ENCODE data around the gene INTS7.

INTS7 gene

GRCh38 chr1:211894312-211894711 lies 141.0 kb downstream of the INTS7 start:
- no peak for TF ChIP-seq EGR1 (IDR thresholded peaks at IDR 0.05)
- no peak for TF ChIP-seq NFIC (IDR thresholded peaks at IDR 0.05)
- TF ChIP-seq TAF1 (IDR thresholded peaks at IDR 0.05; ENCODE audit: low read depth) = no peak
- no peak for TF ChIP-seq TCF12 (IDR thresholded peaks at IDR 0.05; ENCODE audit: low read depth)
- TF ChIP-seq ZBTB7A (IDR thresholded peaks at IDR 0.05; ENCODE audit: low read depth) = no peak
- TF ChIP-seq CEBPB (IDR thresholded peaks at IDR 0.05) = no peak
- TF ChIP-seq RAD21 (IDR thresholded peaks at IDR 0.05; ENCODE audit: low read depth) = no peak
- no peak for TF ChIP-seq CREB1 (IDR thresholded peaks at IDR 0.05; ENCODE audit: low read depth)
- no peak for TF ChIP-seq USF1 (IDR thresholded peaks at IDR 0.05)
- no peak for TF ChIP-seq TEAD4 (IDR thresholded peaks at IDR 0.05)
- TF ChIP-seq EP300 (IDR thresholded peaks at IDR 0.05; ENCODE audit: borderline replicate concordance) = no peak
- TF ChIP-seq REST (IDR thresholded peaks at IDR 0.05; ENCODE audit: low read depth) = no peak
- no peak for TF ChIP-seq YY1 (IDR thresholded peaks at IDR 0.05; ENCODE audit: low read depth)
- TF ChIP-seq MAX (IDR thresholded peaks at IDR 0.05) = no peak
- TF ChIP-seq FOXM1 (IDR thresholded peaks at IDR 0.05; ENCODE audit: borderline replicate concordance, low read depth) = no peak

GRCh38 chr1:211893260-211893659 lies 142.1 kb downstream of the INTS7 start:
- TF ChIP-seq RAD21 (IDR thresholded peaks at IDR 0.05; ENCODE audit: low read depth) (no peak), ZBTB7A (IDR thresholded peaks at IDR 0.05; ENCODE audit: low read depth) (no peak), TEAD4 (IDR thresholded peaks at IDR 0.05) (no peak), YY1 (IDR thresholded peaks at IDR 0.05; ENCODE audit: low read depth) (no peak), FOXM1 (IDR thresholded peaks at IDR 0.05; ENCODE audit: borderline replicate concordance, low read depth) (no peak), REST (IDR thresholded peaks at IDR 0.05; ENCODE audit: low read depth) (no peak), TAF1 (IDR thresholded peaks at IDR 0.05; ENCODE audit: low read depth) (no peak), EGR1 (IDR thresholded peaks at IDR 0.05) (no peak), MAX (IDR thresholded peaks at IDR 0.05) (no peak), USF1 (IDR thresholded peaks at IDR 0.05) (no peak), CEBPB (IDR thresholded peaks at IDR 0.05) (no peak), CREB1 (IDR thresholded peaks at IDR 0.05; ENCODE audit: low read depth) (no peak), NFIC (IDR thresholded peaks at IDR 0.05) (no peak), EP300 (IDR thresholded peaks at IDR 0.05; ENCODE audit: borderline replicate concordance) (no peak), TCF12 (IDR thresholded peaks at IDR 0.05; ENCODE audit: low read depth) (no peak)

- TF ChIP-seq EGR1 (IDR thresholded peaks at IDR 0.05) (no peak), CREB1 (IDR thresholded peaks at IDR 0.05; ENCODE audit: low read depth) (no peak), TAF1 (IDR thresholded peaks at IDR 0.05; ENCODE audit: low read depth) (no peak), USF1 (IDR thresholded peaks at IDR 0.05) (no peak), REST (IDR thresholded peaks at IDR 0.05; ENCODE audit: low read depth) (no peak), ZBTB7A (IDR thresholded peaks at IDR 0.05; ENCODE audit: low read depth) (no peak), MAX (IDR thresholded peaks at IDR 0.05) (no peak), TCF12 (IDR thresholded peaks at IDR 0.05; ENCODE audit: low read depth) (no peak), EP300 (IDR thresholded peaks at IDR 0.05; ENCODE audit: borderline replicate concordance) (no peak), RAD21 (IDR thresholded peaks at IDR 0.05; ENCODE audit: low read depth) (no peak), CEBPB (IDR thresholded peaks at IDR 0.05) (no peak), TEAD4 (IDR thresholded peaks at IDR 0.05) (no peak), NFIC (IDR thresholded peaks at IDR 0.05) (no peak), YY1 (IDR thresholded peaks at IDR 0.05; ENCODE audit: low read depth) (no peak), FOXM1 (IDR thresholded peaks at IDR 0.05; ENCODE audit: borderline replicate concordance, low read depth) (no peak)
Measured at GRCh38 chr1:211892577-211892976, 142.8 kb downstream of the INTS7 start.
